Measurements from ENCODE around the gene PTBP3. TPM values are rescaled to one million over a fixed set of nuclear protein-coding genes. Genes with fewer than 3 reads are reported as not detected.

PTBP3 gene
- total and polyA plus RNA-seq, 2 donors (not counting 1 experiment from before 2014, with no cell fraction given), result 16.7 to 28.7 TPM

DNA sequence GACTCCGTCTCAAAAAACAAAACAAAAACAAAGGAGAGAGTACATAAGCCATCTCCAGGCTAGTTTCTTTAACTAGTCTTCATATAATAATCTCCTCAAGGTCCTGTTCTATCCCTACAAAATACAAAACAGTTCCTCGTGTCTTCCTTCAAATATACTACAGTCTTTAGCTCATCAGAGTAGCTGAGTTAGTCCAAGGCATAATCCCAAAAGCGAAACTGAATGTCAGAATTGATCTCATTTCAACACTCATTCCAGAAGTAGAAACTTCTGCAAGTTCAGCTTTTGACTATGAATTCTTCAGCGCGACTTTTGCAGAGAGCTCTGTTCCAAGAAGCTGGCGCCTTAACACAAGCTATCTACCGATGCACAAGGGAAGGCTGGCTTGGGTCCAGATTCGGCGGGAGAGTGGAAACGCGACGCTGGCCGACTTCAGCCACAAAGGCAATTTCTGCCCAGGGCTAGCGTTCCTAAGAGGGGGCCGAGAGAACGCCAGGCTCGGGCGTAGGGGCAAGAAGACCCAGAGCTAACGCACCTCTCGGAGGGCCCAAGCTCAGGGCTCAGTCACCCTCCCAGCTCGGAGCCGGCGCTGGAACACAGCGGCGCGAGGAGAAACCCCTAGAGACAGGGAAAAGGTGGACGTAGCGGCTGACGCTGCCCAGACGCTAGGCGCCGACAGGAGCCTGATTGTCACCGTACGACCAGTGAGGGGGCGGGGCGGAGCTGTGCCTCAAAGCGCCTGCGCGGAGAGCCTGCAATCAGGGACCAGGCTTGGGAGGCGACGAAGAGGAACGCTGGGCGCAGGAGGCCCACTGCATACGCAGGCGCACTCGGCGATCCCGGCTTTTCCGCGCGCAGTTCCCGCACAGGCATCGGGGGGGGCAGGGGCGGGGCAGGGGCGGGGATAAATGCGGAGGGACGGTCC is 46.0 kb upstream of the PTBP3 start:
- Histone ChIP-seq H3K36me3 (ENCODE audit: control insufficient read depth, insufficient read depth, low read length) (no peaks in the 10 kb centered on the region), H3K9me3 (ENCODE audit: control insufficient read depth, insufficient read depth, low read depth, low read length) (no peaks in the 10 kb centered on the region), H3K4me1 (ENCODE audit: control insufficient read depth, extremely low read depth, insufficient read depth, low read length) (no peaks in the 10 kb centered on the region), H3K79me2 (ENCODE audit: control insufficient read depth, insufficient read depth, low read length) (peaks cover 27% of the 10 kb centered on the region), H4K20me1 (ENCODE audit: control insufficient read depth, extremely low read depth, insufficient read depth, low read length) (no peaks in the 10 kb centered on the region), H3K4me2 (ENCODE audit: extremely low read depth, insufficient read depth, low read length) (peak overlapping the region; percentile 55), H2AFZ (ENCODE audit: low read length) (peak overlapping the region; percentile 97), H3K27ac (ENCODE audit: insufficient read depth, low read length) (peak overlapping the region; percentile 99), H3K27me3 (ENCODE audit: control insufficient read depth, insufficient read depth, low read length) (no peaks in the 10 kb centered on the region), H3K9ac (ENCODE audit: insufficient read depth, low read length) (peak overlapping the region; percentile 98), H3K4me3 (replicated peaks in 1 of 4; ENCODE audit: control extremely low read depth in 1 of 4, insufficient read depth in 1 of 4, low read depth in 3 of 4, low read length in 4 of 4) (peak overlapping the region; percentile 89 to 99 (median 91))
- peak; percentile 96 to 98 for DNase-seq (ENCODE audit: low read depth in 2 of 2)
- TF ChIP-seq EZH2 (IDR thresholded peaks at IDR 0.05; ENCODE audit: low read length, missing control alignments), result no peak
- TF ChIP-seq, protein P1, sequence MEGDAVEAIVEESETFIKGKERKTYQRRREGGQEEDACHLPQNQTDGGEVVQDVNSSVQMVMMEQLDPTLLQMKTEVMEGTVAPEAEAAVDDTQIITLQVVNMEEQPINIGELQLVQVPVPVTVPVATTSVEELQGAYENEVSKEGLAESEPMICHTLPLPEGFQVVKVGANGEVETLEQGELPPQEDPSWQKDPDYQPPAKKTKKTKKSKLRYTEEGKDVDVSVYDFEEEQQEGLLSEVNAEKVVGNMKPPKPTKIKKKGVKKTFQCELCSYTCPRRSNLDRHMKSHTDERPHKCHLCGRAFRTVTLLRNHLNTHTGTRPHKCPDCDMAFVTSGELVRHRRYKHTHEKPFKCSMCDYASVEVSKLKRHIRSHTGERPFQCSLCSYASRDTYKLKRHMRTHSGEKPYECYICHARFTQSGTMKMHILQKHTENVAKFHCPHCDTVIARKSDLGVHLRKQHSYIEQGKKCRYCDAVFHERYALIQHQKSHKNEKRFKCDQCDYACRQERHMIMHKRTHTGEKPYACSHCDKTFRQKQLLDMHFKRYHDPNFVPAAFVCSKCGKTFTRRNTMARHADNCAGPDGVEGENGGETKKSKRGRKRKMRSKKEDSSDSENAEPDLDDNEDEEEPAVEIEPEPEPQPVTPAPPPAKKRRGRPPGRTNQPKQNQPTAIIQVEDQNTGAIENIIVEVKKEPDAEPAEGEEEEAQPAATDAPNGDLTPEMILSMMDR (conservative IDR thresholded peaks at IDR 0.05 in 1 of 2, IDR thresholded peaks at IDR 0.05 in 1 of 2; ENCODE audit: low read depth in 1 of 2, low read length in 2 of 2), result no peak

GRCh38 chr9:112378328-112379176 is 45.1 kb upstream of the PTBP3 start:
- peak overlapping the region; percentile 55 for H3K4me2 ChIP-seq (ENCODE audit: extremely low read depth, insufficient read depth, low read length)
- peak overlapping the region; percentile 99 for H3K27ac ChIP-seq (ENCODE audit: insufficient read depth, low read length)
- H3K9me3 ChIP-seq (ENCODE audit: control insufficient read depth, insufficient read depth, low read depth, low read length), result no peaks in the 10 kb centered on the region
- H3K4me1 ChIP-seq (ENCODE audit: control insufficient read depth, extremely low read depth, insufficient read depth, low read length), result no peaks in the 10 kb centered on the region
- no peak for TF ChIP-seq EZH2 (IDR thresholded peaks at IDR 0.05; ENCODE audit: low read length, missing control alignments)
- TF ChIP-seq, protein P1 (conservative IDR thresholded peaks at IDR 0.05 in 1 of 2, IDR thresholded peaks at IDR 0.05 in 1 of 2; ENCODE audit: low read depth in 1 of 2, low read length in 2 of 2), result no peak
- H3K36me3 ChIP-seq (ENCODE audit: control insufficient read depth, insufficient read depth, low read length), result no peaks in the 10 kb centered on the region
- H4K20me1 ChIP-seq (ENCODE audit: control insufficient read depth, extremely low read depth, insufficient read depth, low read length), result no peaks in the 10 kb centered on the region
- DNase-seq (ENCODE audit: low read depth in 2 of 2), result peak in 1 of 2 donors; percentile 20
- H3K9ac ChIP-seq (ENCODE audit: insufficient read depth, low read length), result peak overlapping the region; percentile 98
- H3K27me3 ChIP-seq (ENCODE audit: control insufficient read depth, insufficient read depth, low read length), result no peaks in the 10 kb centered on the region
- peak overlapping the region; percentile 97 for H2AFZ ChIP-seq (ENCODE audit: low read length)
- H3K4me3 ChIP-seq (replicated peaks in 1 of 4; ENCODE audit: control extremely low read depth in 1 of 4, insufficient read depth in 1 of 4, low read depth in 3 of 4, low read length in 4 of 4), result peak overlapping the region; percentile 89 to 99 (median 91)
- H3K79me2 ChIP-seq (ENCODE audit: control insufficient read depth, insufficient read depth, low read length), result peaks cover 23% of the 10 kb centered on the region

Data from fibroblast of lung (primary cell).